Vagina (tissue), 2 donors: Measurements from ENCODE around the gene HBQ1.
"Not testable (repeated sequence)": the region's sequence is repeated elsewhere in the genome, so short reads cannot be mapped to it uniquely, and the experiment has no call there.

Experiments
- POLR2A ChIP-seq, 2 donors: fragments of 450-650 bp; IDR thresholded peaks; one replicate each; pipeline ENCODE4 v1.6.1; 2017; ENCODE audit warnings: antibody characterized with exemption in 2 of 2, mild to moderate bottlenecking in 2 of 2, moderate library complexity in 2 of 2
- POLR2AphosphoS5 ChIP-seq, 2 donors: sonication (generic); formaldehyde crosslinking; IDR thresholded peaks; one replicate each; pipeline ENCODE4 v1.9.0; 2017; ENCODE audit warnings: antibody characterized with exemption in 2 of 2, mild to moderate bottlenecking in 2 of 2, low read depth in 1 of 2; ENCODE audit not compliant: insufficient read depth in 1 of 2
- TF ChIP-seq, protein P1 (sequence below), 3 experiments: fragments of 450-650 bp in 2 of 3; fragments of 200-600 bp in 1 of 3; sonication (generic) in 1 of 3; IDR thresholded peaks; one replicate each; pipeline ENCODE4 v1.5.1; 2017 to 2019; ENCODE audit warnings: antibody characterized with exemption in 3 of 3, mild to moderate bottlenecking in 2 of 3, moderate library complexity in 2 of 3

GRCh38 chr16:204046-204445 lies 23.8 kb downstream of the HBQ1 start:
- TF ChIP-seq, protein P1, sequence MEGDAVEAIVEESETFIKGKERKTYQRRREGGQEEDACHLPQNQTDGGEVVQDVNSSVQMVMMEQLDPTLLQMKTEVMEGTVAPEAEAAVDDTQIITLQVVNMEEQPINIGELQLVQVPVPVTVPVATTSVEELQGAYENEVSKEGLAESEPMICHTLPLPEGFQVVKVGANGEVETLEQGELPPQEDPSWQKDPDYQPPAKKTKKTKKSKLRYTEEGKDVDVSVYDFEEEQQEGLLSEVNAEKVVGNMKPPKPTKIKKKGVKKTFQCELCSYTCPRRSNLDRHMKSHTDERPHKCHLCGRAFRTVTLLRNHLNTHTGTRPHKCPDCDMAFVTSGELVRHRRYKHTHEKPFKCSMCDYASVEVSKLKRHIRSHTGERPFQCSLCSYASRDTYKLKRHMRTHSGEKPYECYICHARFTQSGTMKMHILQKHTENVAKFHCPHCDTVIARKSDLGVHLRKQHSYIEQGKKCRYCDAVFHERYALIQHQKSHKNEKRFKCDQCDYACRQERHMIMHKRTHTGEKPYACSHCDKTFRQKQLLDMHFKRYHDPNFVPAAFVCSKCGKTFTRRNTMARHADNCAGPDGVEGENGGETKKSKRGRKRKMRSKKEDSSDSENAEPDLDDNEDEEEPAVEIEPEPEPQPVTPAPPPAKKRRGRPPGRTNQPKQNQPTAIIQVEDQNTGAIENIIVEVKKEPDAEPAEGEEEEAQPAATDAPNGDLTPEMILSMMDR (IDR thresholded peaks at IDR 0.05) = not testable (repeated sequence)
- TF ChIP-seq POLR2A (IDR thresholded peaks at IDR 0.05); POLR2AphosphoS5 (IDR thresholded peaks at IDR 0.05; ENCODE audit: insufficient read depth in 1 of 2, low read depth in 1 of 2): not testable (repeated sequence)
